AG08395 (cell line): ENCODE measurements around the gene SPATA6L.
"Not testable (repeated sequence)": the region's sequence is repeated elsewhere in the genome, so short reads cannot be mapped to it uniquely, and the experiment has no call there.

Source experiments
- DNase-seq: peaks from one replicate; pipeline ENCODE4 v3.0.0; 2012; ENCODE audit warnings: mixed read lengths, low spot score

SPATA6L gene

DNA sequence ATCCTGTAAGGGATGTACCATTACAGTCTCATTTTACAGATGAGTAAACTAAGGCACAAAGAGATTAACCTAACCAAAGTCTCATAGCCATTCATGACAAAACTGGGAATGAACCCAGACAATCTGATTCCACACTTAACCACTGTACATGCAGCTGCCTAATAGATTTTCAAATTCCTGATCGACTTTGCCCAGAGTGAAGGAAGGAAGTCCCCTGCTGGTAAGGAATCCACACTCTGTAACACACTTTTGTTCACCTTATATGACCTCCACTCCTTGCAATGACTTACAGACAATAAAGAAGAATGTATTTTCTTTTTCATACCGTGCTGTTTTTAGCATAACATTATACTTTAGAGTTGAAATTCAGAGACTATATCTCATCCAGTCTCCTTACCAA lies 35.4 kb downstream of the SPATA6L start:
- no peak for DNase-seq

DNA sequence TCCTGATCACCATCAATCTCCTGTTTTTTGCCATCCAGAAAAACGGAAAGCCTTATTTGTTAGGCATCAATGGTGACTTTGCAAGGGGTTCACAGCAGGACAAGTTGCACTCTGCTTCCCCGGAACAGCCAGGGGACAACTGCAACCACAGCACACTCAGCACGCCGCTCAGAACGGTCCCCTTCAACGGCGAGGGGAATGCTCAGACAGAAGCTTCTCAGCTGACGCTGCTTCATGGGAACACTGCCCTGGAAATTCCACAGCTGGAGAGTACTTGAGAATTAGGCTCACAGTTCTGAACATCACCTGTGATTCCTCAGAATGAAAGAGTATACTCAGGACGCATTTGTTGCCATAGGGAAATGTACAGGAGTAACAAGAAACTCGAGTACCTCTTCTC lies 44.3 kb downstream of the SPATA6L start:
- DNase-seq: no peak

- peak; percentile 41 for DNase-seq
Measured at GRCh38 chr9:4620881-4621555, 45.3 kb downstream of the SPATA6L start.

GRCh38 chr9:4620057-4620765 lies 46.1 kb downstream of the SPATA6L start:
- no peak for DNase-seq

GRCh38 chr9:4618700-4619099 lies 47.6 kb downstream of the SPATA6L start:
- no peak for DNase-seq

- DNase-seq: no peak
Measured at GRCh38 chr9:4617752-4618151, 48.5 kb downstream of the SPATA6L start.

- no peak for DNase-seq
Measured at GRCh38 chr9:4615778-4616177, 50.5 kb downstream of the SPATA6L start.

DNA sequence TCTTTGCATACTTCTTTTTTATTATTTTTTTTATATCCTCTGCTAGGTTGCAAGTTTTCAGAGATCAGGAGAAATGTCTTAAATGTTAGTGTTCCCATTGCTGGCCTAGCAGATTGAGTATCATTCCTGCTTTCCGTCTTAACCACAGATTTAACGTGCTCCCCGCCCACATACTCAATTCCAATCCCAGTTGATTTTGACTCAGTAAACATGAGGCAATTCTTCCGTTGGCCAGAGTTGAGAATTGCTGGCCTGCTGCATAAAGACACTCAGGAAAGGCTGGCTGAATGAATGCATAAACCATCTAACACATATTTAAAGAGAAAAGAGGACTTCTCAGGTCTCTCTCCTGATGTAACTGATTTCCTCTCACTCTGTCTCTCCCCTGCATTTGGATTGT lies 51.0 kb downstream of the SPATA6L start:
- peak; percentile 71 for DNase-seq

DNA sequence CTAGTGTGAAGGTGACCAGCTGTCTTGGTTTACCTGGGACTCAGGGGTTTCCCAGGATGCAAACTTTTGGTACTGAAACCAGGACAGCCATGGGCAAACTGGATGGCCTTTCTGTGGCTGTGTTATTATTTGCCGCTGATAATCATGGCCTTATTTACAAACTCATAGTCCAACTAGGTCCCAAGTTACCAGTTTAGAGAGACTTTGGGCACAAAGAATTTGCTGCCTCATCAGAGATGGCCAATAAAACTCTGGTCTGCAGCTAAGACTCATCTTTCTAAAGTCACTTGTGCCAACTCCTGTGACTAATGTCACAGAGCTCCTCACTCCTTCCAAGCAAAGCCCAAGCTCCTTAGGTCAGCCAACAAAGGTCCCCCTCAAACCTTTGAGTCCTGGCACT lies 51.7 kb downstream of the SPATA6L start:
- DNase-seq: peak; percentile 33

- not testable (repeated sequence) for DNase-seq
Measured at GRCh38 chr9:4606033-4606432, 60.2 kb downstream of the SPATA6L start.

DNA sequence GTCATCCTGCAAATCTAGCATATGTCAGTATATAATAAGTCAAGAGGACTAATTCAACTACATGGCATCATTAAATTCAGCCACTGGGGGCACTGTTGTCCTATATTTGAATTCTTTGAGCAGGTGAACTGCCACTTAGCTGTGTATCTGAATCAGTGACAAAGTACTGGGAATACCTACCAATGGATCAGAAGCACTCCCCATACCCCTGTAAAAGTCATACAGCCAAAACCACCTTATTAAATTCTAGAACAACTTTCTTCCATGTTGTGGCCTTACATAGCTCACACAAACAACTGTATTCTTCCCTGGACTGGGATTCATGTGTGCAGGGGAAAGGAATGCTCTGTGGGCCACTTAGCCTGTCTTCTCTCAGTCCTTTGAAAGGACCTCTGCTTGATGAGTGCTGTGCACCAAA lies 61.6 kb downstream of the SPATA6L start:
- peak; percentile 54 for DNase-seq

DNA sequence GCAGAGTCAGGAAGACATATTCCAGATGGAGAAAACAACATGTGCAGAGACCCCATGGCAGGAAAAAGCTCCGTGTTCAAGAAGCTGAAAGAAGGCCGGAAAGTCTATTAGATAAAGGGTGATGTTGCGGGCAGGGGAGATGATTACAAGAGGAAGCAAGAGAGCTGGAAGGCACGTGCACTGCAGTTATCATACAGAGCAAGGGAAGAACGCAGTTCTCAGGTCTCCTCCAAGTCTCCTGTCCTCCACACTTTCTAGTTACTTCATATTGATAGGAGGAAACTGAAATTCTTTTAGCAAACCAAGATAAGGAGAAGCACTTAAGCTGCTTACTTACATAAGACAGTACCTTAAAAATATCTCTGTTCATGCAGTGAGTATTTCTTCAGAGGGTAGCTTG lies 62.5 kb downstream of the SPATA6L start:
- no peak for DNase-seq

DNA sequence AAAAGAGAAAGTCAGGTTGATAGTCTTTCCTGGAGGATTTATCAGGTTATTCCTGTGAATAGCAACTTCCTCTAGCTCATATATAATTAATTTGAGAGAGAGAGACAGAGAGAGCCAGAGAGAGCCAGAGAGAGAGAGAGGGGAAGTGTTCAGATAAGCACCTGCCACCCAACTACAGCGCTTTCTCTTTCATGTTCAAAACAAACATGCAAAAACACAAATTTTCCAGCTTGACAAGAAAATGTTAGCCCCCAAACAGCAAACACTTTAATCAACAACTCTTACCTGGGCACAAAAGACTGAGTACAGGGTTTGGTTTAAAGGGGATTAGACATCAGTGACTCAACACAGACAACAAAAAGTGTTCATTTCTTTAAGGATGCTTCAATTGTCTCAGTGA lies 65.9 kb downstream of the SPATA6L start:
- no peak for DNase-seq

DNA sequence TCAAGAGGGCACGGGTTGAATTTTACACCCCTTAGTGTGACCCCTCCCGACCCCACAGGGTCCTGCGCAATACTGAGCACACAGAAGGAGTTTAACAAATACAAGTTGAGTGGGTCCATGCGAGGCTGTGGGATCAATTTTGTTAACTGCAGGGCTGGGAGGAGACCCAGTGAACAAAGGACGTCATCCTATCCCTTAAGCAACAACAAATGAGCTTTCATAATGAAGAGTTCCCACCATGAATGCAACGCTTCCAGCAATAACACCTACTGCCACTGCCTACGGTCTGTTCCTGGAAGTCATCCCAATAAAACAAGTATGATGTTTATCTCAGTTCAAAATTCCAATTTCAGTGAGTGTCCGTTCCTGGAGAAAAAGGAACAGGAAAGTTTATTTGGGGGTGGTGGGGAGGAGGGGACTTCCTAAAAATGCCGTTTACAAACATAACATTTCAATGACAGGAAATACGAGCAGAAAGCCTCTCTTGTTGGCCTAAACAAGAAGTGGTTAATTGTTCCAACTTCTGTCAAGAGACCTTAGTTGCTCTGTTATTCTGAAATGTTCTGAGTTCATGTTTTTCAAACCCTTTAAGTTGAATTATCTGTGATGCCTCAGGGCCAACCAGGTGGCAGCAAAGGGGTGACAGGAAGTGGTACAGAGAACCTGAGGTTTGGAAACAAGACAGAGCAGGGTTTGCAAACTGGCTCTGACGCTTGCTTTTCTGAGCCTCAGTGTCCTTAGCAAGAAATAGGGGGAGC lies 69.9 kb downstream of the SPATA6L start:
- DNase-seq: no peak

DNA sequence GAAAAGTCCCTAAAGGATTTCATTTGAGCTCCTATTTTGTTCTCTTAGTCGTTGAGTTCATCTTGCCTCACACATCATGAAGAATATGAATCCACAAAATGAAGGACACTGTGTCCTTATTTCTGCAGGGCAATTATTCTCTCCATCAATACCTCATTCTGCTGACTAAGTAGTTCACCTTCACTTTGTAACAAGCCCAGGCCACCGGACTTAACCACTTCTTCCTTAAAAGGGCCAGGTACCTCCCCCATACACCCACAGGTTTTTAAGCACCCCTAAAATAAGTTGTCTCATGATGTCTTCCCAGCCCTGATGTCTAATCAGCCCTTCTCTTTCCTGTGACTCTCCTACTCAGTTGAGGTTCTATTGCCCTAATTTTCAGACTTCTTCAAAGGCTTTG lies 71.3 kb downstream of the SPATA6L start:
- DNase-seq: no peak

DNA sequence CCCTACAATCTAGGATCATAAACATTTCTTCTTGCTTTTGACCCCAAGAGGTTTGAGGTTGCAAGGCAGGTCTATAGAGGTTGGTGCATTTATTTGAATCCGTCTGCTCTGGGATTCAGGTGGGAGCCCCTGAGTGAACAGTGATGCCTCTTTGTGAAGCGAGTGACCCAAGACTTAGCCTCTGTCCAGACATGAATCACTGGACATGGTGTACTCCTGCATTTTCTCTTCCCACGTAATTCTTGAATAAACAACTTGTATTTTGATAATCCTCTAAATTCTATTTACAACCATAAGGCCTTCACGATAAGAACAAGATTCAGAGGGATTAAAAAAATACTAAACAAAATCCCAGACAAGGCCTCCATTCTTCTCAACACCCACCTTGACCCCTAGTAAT lies 71.7 kb downstream of the SPATA6L start:
- no peak for DNase-seq

GRCh38 chr9:4592886-4593285 lies 73.4 kb downstream of the SPATA6L start:
- no peak for DNase-seq

GRCh38 chr9:4592295-4592694 lies 74.0 kb downstream of the SPATA6L start:
- no peak for DNase-seq

DNA sequence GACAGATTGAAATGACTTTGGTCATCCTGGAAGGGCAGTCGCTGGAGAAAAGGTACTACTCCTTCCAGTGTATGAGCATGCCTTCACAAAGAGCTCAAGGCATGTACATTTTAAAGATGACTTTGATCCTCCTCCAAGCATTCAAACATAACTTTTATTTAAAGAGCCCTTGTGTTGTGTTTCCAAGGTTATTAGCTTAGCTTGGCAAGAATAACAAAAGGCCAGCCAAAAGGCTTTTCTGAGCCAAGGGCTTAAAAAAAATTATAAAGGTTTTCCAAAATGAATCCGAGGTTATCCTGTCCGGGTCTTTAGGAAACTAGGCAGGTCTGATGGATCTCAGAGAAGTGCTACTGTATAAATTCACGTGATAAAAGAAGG lies 75.2 kb downstream of the SPATA6L start:
- no peak for DNase-seq

- DNase-seq: no peak
Measured at GRCh38 chr9:4590430-4591122, 75.7 kb downstream of the SPATA6L start.

GRCh38 chr9:4588721-4589120 lies 77.6 kb downstream of the SPATA6L start:
- no peak for DNase-seq

DNA sequence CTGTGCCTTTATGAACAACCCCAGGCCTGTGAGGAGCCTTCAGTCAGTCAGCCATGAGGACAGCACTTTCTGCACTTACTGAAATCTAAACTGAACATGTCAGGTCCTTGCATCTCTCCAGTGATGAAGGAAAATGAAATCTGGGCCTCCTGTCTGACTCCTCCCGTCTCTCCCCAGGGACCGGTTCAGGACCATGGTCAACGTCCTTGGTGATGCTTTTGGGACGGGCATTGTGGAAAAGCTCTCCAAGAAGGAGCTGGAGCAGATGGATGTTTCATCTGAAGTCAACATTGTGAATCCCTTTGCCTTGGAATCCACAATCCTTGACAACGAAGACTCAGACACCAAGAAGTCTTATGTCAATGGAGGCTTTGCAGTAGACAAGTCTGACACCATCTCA lies 81.1 kb downstream of the SPATA6L start:
- no peak for DNase-seq

DNA sequence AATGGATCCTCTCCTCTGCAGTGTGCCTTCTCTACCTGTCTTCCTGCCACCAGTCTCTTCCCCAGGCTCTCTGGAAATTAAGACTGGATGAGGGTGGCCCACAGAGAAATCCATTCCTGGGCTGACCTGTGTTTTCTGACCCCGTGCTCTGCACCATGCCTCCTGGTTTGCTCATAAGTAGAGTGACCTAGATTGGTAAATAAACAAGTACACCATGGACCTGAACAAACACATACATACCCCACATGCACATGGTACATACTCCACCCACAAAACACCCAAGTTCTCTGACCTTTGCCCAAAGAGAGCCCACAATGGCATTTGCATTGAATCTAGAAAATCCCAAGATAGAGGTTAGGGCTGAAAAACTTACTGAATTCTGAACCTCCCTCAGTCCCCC lies 81.6 kb downstream of the SPATA6L start:
- DNase-seq: no peak
